Stimulated activated CD4-positive, alpha-beta T cell treated with anti-CD3 and anti-CD28 coated beads, TNF-alpha, amount 100 ng/mL, for 48 hours (primary cell): ENCODE results near the gene ACKR3.

Source experiments
- DNase-seq, 3 donors: peaks; one replicate each; pipeline ENCODE4 v3.0.0-alpha.2; 2020; ENCODE audit warnings: low read depth in 3 of 3

ACKR3 gene

GRCh38 chr2:236549165-236549564 lies 20.5 kb upstream of the ACKR3 start:
- DNase-seq, result no peak

GRCh38 chr2:236550290-236550689 lies 19.3 kb upstream of the ACKR3 start:
- DNase-seq, result no peak

- no peak for DNase-seq
Observed at GRCh38 chr2:236550701-236551465, 18.7 kb upstream of the ACKR3 start.

- no peak for DNase-seq
Observed at GRCh38 chr2:236551471-236552211, 18.0 kb upstream of the ACKR3 start.

- DNase-seq, result no peak
Observed at GRCh38 chr2:236552212-236552542, 17.4 kb upstream of the ACKR3 start.

- no peak for DNase-seq
Observed at GRCh38 chr2:236552581-236553363, 16.9 kb upstream of the ACKR3 start.

- no peak for DNase-seq
Observed at GRCh38 chr2:236553522-236553921, 16.1 kb upstream of the ACKR3 start.

- no peak for DNase-seq
Observed at GRCh38 chr2:236554629-236555282, 14.9 kb upstream of the ACKR3 start.

GRCh38 chr2:236555481-236555880 lies 14.1 kb upstream of the ACKR3 start:
- DNase-seq, result no peak

GRCh38 chr2:236557306-236558030 lies 12.2 kb upstream of the ACKR3 start:
- no peak for DNase-seq

- no peak for DNase-seq
Observed at GRCh38 chr2:236558036-236558435, 11.6 kb upstream of the ACKR3 start.

- no peak for DNase-seq
Observed at GRCh38 chr2:236558993-236559978, 10.3 kb upstream of the ACKR3 start.

- no peak for DNase-seq
Observed at GRCh38 chr2:236561874-236562273, 7.8 kb upstream of the ACKR3 start.

GRCh38 chr2:236562434-236562833 lies 7.2 kb upstream of the ACKR3 start:
- no peak for DNase-seq

GRCh38 chr2:236563953-236564352 lies 5.7 kb upstream of the ACKR3 start:
- DNase-seq, result no peak

- DNase-seq, result no peak
Observed at GRCh38 chr2:236565212-236565611, 4.4 kb upstream of the ACKR3 start.

GRCh38 chr2:236565879-236566402 lies 3.7 kb upstream of the ACKR3 start:
- no peak for DNase-seq

- DNase-seq, result no peak
Observed at GRCh38 chr2:236566596-236566995, 3.0 kb upstream of the ACKR3 start.

GRCh38 chr2:236568068-236568921 lies 1.3 kb upstream of the ACKR3 start:
- DNase-seq, result no peak
